MM.1S (cell line): ENCODE results near the gene GPR82.

Source experiments
- CTCF ChIP-seq: fragments of 300-600 bp; sonication (generic); IDR thresholded peaks from 2 replicates; pipeline ENCODE4 v1.5.1; 2016; ENCODE audit warnings: antibody characterized with exemption, low read length, mixed read lengths
- EZH2 ChIP-seq: fragments of 300-600 bp; sonication (generic); optimal IDR thresholded peaks from 2 replicates; pipeline ENCODE3; 2017; ENCODE audit warnings: low read depth, mild to moderate bottlenecking, antibody characterized with exemption, low read length, mixed read lengths
- EZH2phosphoT487 ChIP-seq: fragments of 300-600 bp; sonication (generic); IDR thresholded peaks from 2 replicates; pipeline ENCODE4 v1.6.1; 2018; ENCODE audit warnings: antibody characterized with exemption, low read length

GRCh38 chrX:41718481-41719235, 5.3 kb upstream of the GPR82 start:
- TF ChIP-seq CTCF (no peak), EZH2phosphoT487 (no peak), EZH2 (no peak)
